ENCODE data around the gene FOXN1.

GRCh38 chr17:28545141-28545503 lies 39.0 kb downstream of the FOXN1 start:
- TF ChIP-seq, protein P1, sequence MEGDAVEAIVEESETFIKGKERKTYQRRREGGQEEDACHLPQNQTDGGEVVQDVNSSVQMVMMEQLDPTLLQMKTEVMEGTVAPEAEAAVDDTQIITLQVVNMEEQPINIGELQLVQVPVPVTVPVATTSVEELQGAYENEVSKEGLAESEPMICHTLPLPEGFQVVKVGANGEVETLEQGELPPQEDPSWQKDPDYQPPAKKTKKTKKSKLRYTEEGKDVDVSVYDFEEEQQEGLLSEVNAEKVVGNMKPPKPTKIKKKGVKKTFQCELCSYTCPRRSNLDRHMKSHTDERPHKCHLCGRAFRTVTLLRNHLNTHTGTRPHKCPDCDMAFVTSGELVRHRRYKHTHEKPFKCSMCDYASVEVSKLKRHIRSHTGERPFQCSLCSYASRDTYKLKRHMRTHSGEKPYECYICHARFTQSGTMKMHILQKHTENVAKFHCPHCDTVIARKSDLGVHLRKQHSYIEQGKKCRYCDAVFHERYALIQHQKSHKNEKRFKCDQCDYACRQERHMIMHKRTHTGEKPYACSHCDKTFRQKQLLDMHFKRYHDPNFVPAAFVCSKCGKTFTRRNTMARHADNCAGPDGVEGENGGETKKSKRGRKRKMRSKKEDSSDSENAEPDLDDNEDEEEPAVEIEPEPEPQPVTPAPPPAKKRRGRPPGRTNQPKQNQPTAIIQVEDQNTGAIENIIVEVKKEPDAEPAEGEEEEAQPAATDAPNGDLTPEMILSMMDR (conservative IDR thresholded peaks at IDR 0.05; ENCODE audit: low read depth, low read length) = no peak
- TF ChIP-seq SMC3 (IDR thresholded peaks at IDR 0.05; ENCODE audit: low read depth, low read length) = no peak
- TF ChIP-seq, protein P2, sequence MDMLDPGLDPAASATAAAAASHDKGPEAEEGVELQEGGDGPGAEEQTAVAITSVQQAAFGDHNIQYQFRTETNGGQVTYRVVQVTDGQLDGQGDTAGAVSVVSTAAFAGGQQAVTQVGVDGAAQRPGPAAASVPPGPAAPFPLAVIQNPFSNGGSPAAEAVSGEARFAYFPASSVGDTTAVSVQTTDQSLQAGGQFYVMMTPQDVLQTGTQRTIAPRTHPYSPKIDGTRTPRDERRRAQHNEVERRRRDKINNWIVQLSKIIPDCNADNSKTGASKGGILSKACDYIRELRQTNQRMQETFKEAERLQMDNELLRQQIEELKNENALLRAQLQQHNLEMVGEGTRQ (IDR thresholded peaks at IDR 0.05; ENCODE audit: low read depth, low read length) = no peak
- no peak for TF ChIP-seq RCOR1 (IDR thresholded peaks at IDR 0.05; ENCODE audit: insufficient replicate concordance, low read length)
- no peak for TF ChIP-seq POLR2A (IDR thresholded peaks at IDR 0.05; ENCODE audit: low read depth, low read length)
- TF ChIP-seq BHLHE40 (IDR thresholded peaks at IDR 0.05; ENCODE audit: low read depth, low read length) = no peak
